NOMO-1 treated with dmso at 0.1 percent for 144 hours (cell line): ENCODE results near the gene YPEL4.
"Not testable (repeated sequence)": the region's sequence is repeated elsewhere in the genome, so short reads cannot be mapped to it uniquely, and the experiment has no call there.

Experiments used
- DNase-seq: peaks from one replicate; lab custom pipeline; 2025; ENCODE audit not compliant: unreplicated experiment; lab: John Stamatoyannopoulos, UW

YPEL4 gene

GRCh38 chr11:57649826-57650738 is at the start of gene YPEL4:
YPEL4 (minus strand) TSS chr11:57649912; CDS start chr11:57647107, 2,805 bp downstream.
- peak; percentile 10 for DNase-seq

GRCh38 chr11:57698843-57699365 is 49.2 kb upstream of the YPEL4 start:
- DNase-seq: no peak

- not testable (repeated sequence) for DNase-seq
Observed at GRCh38 chr11:57690474-57690873, 40.8 kb upstream of the YPEL4 start.

- DNase-seq: no peak
Observed at GRCh38 chr11:57681168-57681567, 31.5 kb upstream of the YPEL4 start.

- DNase-seq: no peak
Observed at GRCh38 chr11:57680552-57680874, 30.8 kb upstream of the YPEL4 start.

- no peak for DNase-seq
Observed at GRCh38 chr11:57679396-57679795, 29.7 kb upstream of the YPEL4 start.

GRCh38 chr11:57675176-57675941 is 25.6 kb upstream of the YPEL4 start:
- DNase-seq: no peak

GRCh38 chr11:57674251-57674650 is 24.5 kb upstream of the YPEL4 start:
- no peak for DNase-seq

GRCh38 chr11:57668434-57668782 is 18.7 kb upstream of the YPEL4 start:
- DNase-seq: no peak

GRCh38 chr11:57667736-57668433 is 18.2 kb upstream of the YPEL4 start, which contains the start of gene ZDHHC5:
ZDHHC5 (plus strand) TSS chr11:57668114; CDS start chr11:57673091, 4,977 bp downstream.
- peak; percentile 99 for DNase-seq

- peak; percentile 97 for DNase-seq
Observed at GRCh38 chr11:57667117-57667735, 17.5 kb upstream of the YPEL4 start.

GRCh38 chr11:57663975-57664374 is 14.3 kb upstream of the YPEL4 start:
- DNase-seq: no peak

- DNase-seq: no peak
Observed at GRCh38 chr11:57662893-57663292, 13.2 kb upstream of the YPEL4 start.

- DNase-seq: no peak
Observed at GRCh38 chr11:57659669-57660068, 10.0 kb upstream of the YPEL4 start.

- no peak for DNase-seq
Observed at GRCh38 chr11:57658023-57658361, 8.3 kb upstream of the YPEL4 start.

GRCh38 chr11:57657194-57658022 is 7.7 kb upstream of the YPEL4 start, which contains the start of gene CLP1:
CLP1 (plus strand) TSS chr11:57657762; CDS start chr11:57659477, 1,715 bp downstream.
- peak; percentile 98 for DNase-seq

- no peak for DNase-seq
Observed at GRCh38 chr11:57656885-57657193, 7.1 kb upstream of the YPEL4 start.

GRCh38 chr11:57653163-57653562 is 3.5 kb upstream of the YPEL4 start:
- DNase-seq: no peak

GRCh38 chr11:57652662-57653061 is 3.0 kb upstream of the YPEL4 start:
- no peak for DNase-seq

- not testable (repeated sequence) for DNase-seq
Observed at GRCh38 chr11:57652230-57652629, 2.5 kb upstream of the YPEL4 start.
